ENCODE measurements around the gene ADCYAP1R1.

GRCh38 chr7:31080763-31081162, 28.7 kb downstream of the ADCYAP1R1 start:
- TF ChIP-seq POLR2A (IDR thresholded peaks at IDR 0.05) (no peak), CTCF (IDR thresholded peaks at IDR 0.05) (no peak), POLR2AphosphoS5 (IDR thresholded peaks at IDR 0.05; ENCODE audit: insufficient read depth in 1 of 2, low read depth in 1 of 2) (no peak)
